GM23338 (cell line): Measurements from ENCODE around the gene BNC1.

ENCODE experiments used
- CREB1 ChIP-seq: fragments of 250-450 bp; sonication (Bioruptor Pico); IDR thresholded peaks from 2 replicates; pipeline ENCODE4 v1.5.0; 2020; ENCODE audit warnings: low read depth, mild to moderate bottlenecking, moderate library complexity
- CTCF ChIP-seq, 2 experiments: fragments of 200-600 bp in 1 of 2; sonication (generic) in 1 of 2; conservative IDR thresholded peaks; 2 replicates each; pipeline versions ENCODE4 v1.5.1 to v1.6.1; 2016 to 2017; ENCODE audit warnings: antibody characterized with exemption in 2 of 2, low read depth in 2 of 2, mild to moderate bottlenecking in 2 of 2, moderate library complexity in 1 of 2
- ETS1 ChIP-seq: IDR thresholded peaks from 2 replicates; pipeline ENCODE4 v1.6.1; 2016; ENCODE audit warnings: antibody characterized with exemption
- EZH2 ChIP-seq: fragments of 200-600 bp; sonication (generic); IDR thresholded peaks from one replicate; pipeline ENCODE4 v1.8.0; 2017; ENCODE audit warnings: antibody characterized with exemption, mild to moderate bottlenecking, low read depth; ENCODE audit not compliant: unreplicated experiment
- EZH2phosphoT487 ChIP-seq: fragments of 200-600 bp; sonication (generic); IDR thresholded peaks from one replicate; pipeline ENCODE4 v1.8.1; 2018; ENCODE audit warnings: antibody characterized with exemption; ENCODE audit not compliant: unreplicated experiment
- JUNB ChIP-seq: IDR thresholded peaks from one replicate; pipeline ENCODE4 v1.6.1; 2016; ENCODE audit warnings: antibody characterized with exemption; ENCODE audit not compliant: unreplicated experiment
- POLR2AphosphoS5 ChIP-seq: IDR thresholded peaks from 2 replicates; pipeline ENCODE4 v1.6.1; 2016; ENCODE audit warnings: antibody characterized with exemption, low read depth
- REST ChIP-seq: IDR thresholded peaks from one replicate; pipeline ENCODE4 v1.6.1; 2018; ENCODE audit warnings: antibody characterized with exemption; ENCODE audit not compliant: unreplicated experiment
- STAT1 ChIP-seq: IDR thresholded peaks from one replicate; pipeline ENCODE4 v1.6.1; 2016; ENCODE audit warnings: antibody characterized with exemption; ENCODE audit not compliant: unreplicated experiment
- ZNF114 ChIP-seq: fragments of 250-450 bp; sonication (Bioruptor Pico); IDR thresholded peaks from 2 replicates; pipeline ENCODE4 v1.5.0; 2020; ENCODE audit warnings: mild to moderate bottlenecking, moderate library complexity

- TF ChIP-seq CTCF (conservative IDR thresholded peaks at IDR 0.05; ENCODE audit: low read depth in 2 of 2), result no peak
- TF ChIP-seq EZH2, result no peak
- TF ChIP-seq CREB1, result no peak
- no peak for TF ChIP-seq POLR2AphosphoS5
- no peak for TF ChIP-seq REST
- no peak for TF ChIP-seq JUNB
- no peak for TF ChIP-seq EZH2phosphoT487
- no peak for TF ChIP-seq ETS1
- TF ChIP-seq STAT1, result no peak
- TF ChIP-seq ZNF114 (CRISPR knock-in tag), result no peak
Measured at GRCh38 chr15:83287541-83288027, 3.1 kb upstream of the BNC1 start.
